ENCODE data around the gene CMC4.
A peak's percentile ranks its signal among the peaks of the same experiment; 100 is the strongest.

The CMC4 gene

GRCh38 chrX:155070975-155071693 is at the start of gene CMC4, which contains the start of the genes BRCC3 and MTCP1:
CMC4 (minus strand) TSS chrX:155071136; CDS start chrX:155064023, 7,113 bp downstream.
BRCC3 (plus strand) TSS chrX:155071508; CDS start chrX:155071528, 20 bp downstream.
MTCP1 (minus strand) TSS chrX:155071136; CDS start chrX:155066010, 5,126 bp downstream.
- peak; percentile 76 for DNase-seq

- DNase-seq = no peak
Measured at GRCh38 chrX:155115174-155115819, 44.4 kb upstream of the CMC4 start.

- DNase-seq = no peak
Measured at GRCh38 chrX:155113097-155113496, 42.2 kb upstream of the CMC4 start.

GRCh38 chrX:155112171-155112570 is 41.2 kb upstream of the CMC4 start:
- DNase-seq = no peak

GRCh38 chrX:155108427-155108826 is 37.5 kb upstream of the CMC4 start:
- DNase-seq = no peak

- DNase-seq = no peak
Measured at GRCh38 chrX:155105919-155106318, 35.0 kb upstream of the CMC4 start.

GRCh38 chrX:155094468-155095061 is 23.6 kb upstream of the CMC4 start:
- peak; percentile 30 for DNase-seq

- no peak for DNase-seq
Measured at GRCh38 chrX:155086961-155087735, 16.2 kb upstream of the CMC4 start.

- peak; percentile 49 for DNase-seq
Measured at GRCh38 chrX:155086202-155086840, 15.4 kb upstream of the CMC4 start.

GRCh38 chrX:155071694-155072280 is 851 bp upstream of the CMC4 start:
- DNase-seq = no peak

GRCh38 chrX:155070663-155070974 is 317 bp downstream of the CMC4 start:
- DNase-seq = no peak

- no peak for DNase-seq
Measured at GRCh38 chrX:155070038-155070437, 898 bp downstream of the CMC4 start.

- no peak for DNase-seq
Measured at GRCh38 chrX:155069414-155069813, 1.5 kb downstream of the CMC4 start.

- no peak for DNase-seq
Measured at GRCh38 chrX:155068165-155068564, 2.8 kb downstream of the CMC4 start.

GRCh38 chrX:155065035-155065734 is 5.8 kb downstream of the CMC4 start:
- DNase-seq = no peak

- DNase-seq = no peak
Measured at GRCh38 chrX:155061760-155062159, 9.2 kb downstream of the CMC4 start.

GRCh38 chrX:155056877-155057792 is 13.8 kb downstream of the CMC4 start:
- DNase-seq = peak; percentile 40

- DNase-seq = no peak
Measured at GRCh38 chrX:155056471-155056870, 14.5 kb downstream of the CMC4 start.

GRCh38 chrX:155055494-155055893 is 15.4 kb downstream of the CMC4 start:
- DNase-seq = no peak

- DNase-seq = no peak
Measured at GRCh38 chrX:155054255-155054654, 16.7 kb downstream of the CMC4 start.

GRCh38 chrX:155053656-155054055 is 17.3 kb downstream of the CMC4 start:
- DNase-seq = no peak

All from stimulated activated CD4-positive, alpha-beta T cell treated with anti-CD3 and anti-CD28 coated beads, Interleukin-4, amount 100 ng/mL, for 24 hours (primary cell).